HG03520 (cell line): Measurements from ENCODE around the gene RNU7-1.
A peak's percentile ranks its signal among the peaks of the same experiment; 100 is the strongest.

Source experiments
- ATAC-seq: cut with Tn5 transposase; IDR thresholded peaks from one replicate; pipeline ENCODE4 v1.9.1; 2021; ENCODE audit warnings: mild to moderate bottlenecking, moderate library complexity; ENCODE audit not compliant: unreplicated experiment

The RNU7-1 gene

DNA sequence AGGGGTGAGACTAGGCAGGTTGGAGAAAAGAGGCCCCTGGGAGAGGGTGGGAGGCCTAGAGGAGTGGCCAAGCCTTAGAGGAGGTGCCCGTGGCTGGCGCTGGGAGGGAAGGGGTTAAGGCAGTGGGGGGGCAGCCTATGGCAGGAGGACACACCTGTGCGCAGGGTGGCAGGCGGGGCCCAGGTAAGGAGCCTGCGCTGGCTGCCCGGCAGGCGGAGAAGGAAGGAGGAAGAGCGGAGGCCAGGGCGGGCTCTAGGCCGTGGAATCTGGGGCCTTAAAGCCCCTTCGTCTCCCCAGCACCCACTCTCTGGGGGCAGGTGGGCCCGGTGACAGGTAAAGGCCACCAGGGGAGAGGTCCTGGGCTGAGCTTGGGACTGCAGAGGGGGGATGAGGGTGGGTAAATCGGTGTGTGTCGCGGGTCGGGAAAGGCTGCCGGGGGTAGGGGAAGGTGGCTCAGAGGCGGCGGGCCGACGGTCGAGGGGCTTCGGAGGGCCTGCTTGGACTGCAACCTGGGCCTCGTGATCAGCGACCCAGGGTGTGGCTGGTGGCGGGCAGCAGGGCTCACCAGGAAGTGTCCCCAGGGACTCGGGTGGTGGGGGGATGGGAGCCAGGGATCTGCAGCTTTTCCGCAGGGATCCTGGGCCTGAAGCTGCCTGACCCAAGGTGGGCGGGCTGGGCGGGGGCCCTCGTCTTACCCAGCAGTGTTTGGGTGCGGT, 19.6 kb downstream of the RNU7-1 start:
- ATAC-seq: no peak

DNA sequence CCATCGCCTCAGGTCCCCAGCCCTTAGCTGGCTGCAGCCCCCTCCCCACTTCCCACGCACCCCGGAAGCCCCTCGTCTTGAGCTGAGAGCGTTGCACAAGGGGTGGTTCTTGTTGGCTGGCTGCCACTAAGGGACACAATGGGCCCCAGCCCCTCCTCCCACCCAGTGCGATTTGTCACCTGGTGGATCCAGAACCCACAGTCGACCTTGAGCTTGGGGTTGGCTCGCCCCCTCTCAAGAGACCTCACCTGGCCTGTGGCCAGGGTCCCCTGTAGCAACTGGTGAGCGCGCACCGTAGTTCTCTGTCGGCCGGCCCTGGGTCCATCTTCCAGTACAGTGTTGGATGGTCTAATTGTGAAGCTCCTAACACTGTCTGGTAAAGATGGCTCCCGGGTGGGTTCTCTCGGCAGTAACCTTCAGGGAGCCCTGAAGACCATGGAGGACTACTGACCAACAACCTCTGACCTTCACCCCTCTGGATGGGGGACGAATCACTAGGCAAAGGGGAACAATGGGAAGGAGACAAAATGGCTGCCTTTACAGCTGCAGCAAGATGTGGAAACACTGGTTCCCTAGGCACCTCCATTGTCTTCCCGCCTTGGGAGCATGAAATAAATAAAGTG, 20.3 kb downstream of the RNU7-1 start:
- no peak for ATAC-seq

- ATAC-seq: no peak
These were observed 21.0 kb downstream of the RNU7-1 start for GRCh38 chr12:6964605-6965025.

DNA sequence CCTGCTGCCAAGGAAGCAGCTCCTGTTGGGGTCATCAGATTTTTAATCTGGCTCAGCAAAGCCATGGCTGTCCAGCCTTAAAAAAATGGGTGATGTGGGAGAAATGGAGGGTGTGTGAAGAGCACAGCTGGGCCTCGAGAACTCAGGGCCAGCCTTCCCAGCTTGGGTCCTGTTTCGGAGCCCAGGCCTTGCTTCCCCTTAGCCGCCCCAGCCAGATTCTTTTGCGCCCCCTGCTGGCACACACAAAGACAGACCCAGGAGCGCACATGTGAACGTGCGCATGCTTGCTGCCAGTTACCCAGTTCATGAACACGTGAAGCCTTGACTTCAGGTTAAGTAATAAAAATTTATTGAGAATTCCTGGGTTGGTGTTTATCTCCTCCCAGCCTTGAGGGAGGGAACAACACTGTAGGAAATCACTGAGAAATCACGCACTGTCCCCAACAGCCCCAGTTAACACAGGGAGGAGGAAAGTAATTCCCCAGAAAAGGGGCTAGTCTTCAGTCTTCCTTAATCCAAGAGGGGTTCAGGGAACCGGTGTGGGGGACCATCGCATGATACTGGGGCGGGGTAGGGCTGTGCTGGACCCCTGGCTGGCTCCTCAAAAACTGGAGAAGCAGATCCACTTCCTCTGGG, 21.5 kb downstream of the RNU7-1 start:
- ATAC-seq: peak; percentile 27

DNA sequence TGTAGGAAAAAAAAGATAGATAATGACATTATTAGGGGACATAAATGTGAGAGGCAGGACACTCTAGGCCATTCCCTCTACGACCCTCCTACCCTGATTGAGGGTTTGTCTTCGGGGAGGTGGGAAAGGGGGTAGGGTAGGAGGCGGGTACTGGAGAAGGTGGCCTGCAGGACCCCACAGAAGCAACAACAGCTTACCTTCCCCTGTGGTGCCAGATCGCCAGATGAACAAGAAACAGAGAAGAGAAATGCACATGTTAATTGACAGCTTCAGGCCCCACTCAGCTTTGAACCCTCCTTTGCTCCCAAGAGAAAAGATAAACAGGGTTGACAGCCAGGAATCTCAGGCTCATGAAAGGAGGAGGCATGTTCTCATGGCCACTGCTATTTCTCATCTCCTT, 22.1 kb downstream of the RNU7-1 start:
- no peak for ATAC-seq

DNA sequence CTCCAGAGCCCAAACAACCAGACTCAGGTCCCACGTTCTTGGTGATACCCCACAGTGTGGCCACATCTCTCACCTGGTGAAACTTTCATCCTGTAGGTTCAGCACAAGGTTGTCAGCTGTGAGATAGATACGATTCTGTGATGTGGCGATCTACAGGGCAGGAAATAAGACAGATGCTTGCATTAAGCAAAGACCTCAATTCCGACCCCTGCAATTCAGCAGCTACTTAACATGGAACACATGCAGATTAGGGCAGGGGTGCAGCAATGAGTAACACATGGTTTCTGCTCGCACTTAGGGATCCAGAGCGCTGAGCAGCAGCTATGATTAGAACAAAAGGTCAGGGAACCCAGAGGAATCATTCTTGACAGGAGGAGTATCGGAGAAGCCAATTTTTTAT, 22.7 kb downstream of the RNU7-1 start:
- no peak for ATAC-seq

DNA sequence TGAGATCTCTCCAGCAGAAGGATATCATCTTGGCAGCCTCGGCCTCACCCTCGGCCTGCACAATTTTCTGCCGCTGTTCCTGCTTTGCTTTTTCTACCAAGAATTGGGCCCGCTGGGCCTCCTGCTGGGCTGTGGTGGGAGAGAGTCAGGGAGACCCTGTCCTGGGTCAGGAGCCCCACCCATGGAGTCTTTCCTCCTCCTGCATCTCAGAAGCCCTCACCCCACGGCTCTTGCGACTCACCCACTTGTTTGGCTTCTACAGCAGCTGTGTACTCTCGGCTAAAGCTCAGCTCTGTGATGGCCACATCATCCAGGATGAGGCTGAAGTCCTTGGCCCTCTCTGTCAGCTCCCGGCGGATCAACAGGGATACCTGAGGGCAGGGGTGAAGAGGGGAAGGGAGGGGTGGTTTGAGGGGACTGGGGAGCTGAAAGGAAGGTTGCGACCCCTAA, 24.1 kb downstream of the RNU7-1 start:
- ATAC-seq: no peak

- no peak for ATAC-seq
These were observed 24.8 kb downstream of the RNU7-1 start for GRCh38 chr12:6968426-6968825.

DNA sequence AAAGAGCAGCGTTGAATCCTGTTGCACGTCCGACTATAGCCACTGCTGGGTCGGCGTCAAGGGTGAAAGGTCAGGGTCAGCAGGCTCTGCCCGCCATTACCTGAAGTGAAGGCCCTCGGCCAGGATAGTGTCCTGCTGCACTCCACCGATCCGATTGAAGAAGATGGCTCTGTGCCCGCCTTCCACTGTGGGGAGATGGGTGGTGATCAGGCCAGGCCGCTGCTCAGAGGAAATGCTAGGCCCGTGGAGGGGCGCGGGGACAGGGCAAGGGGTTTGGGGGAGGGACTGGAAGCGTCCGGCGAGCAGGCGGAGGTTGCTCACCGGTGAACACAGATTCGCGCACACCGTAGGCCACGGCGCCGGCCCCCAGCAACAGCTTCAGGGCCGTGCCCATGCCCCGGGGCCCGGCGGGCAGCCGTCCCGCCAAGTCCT, 26.5 kb downstream of the RNU7-1 start:
- ATAC-seq: peak; percentile 23

GRCh38 chr12:6974180-6974579, 30.6 kb downstream of the RNU7-1 start:
- ATAC-seq: no peak

DNA sequence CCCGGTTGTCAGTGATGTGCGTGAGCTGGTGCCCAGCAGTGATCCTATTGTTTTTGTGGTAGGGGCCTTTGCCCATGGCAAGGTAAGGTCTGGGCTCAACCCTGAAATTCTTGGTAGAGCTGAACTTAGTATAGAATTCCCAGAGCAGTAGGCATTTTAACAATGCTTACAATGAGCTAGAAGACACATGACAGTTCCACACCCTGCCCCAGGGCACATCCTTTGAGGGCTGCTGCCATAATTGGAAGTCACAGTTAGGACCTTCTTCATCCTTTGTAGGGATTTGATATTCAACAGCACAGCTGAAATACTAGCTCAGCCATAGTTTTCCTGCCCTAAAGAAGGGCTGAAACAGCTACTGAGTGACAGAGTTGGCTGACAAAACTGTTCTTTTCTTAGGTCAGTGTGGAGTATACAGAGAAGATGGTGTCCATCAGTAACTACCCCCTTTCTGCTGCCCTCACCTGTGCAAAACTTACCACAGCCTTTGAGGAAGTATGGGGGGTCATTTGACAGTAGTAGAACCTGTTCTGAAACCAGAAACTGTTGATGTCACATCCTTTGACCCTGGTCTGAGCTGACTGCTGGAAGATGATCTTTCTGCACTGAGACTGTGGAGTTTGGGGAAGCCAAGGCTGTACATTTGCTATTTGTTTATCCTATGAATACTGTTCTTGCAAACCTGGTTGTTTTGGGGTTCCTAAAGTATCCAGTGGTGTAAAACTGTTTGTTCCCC, 31.8 kb downstream of the RNU7-1 start:
- no peak for ATAC-seq

- no peak for ATAC-seq
These were observed 34.0 kb downstream of the RNU7-1 start for GRCh38 chr12:6977653-6978052.

- ATAC-seq: no peak
These were observed 34.6 kb downstream of the RNU7-1 start for GRCh38 chr12:6978188-6978587.

- ATAC-seq: no peak
These were observed 35.0 kb downstream of the RNU7-1 start for GRCh38 chr12:6978611-6979011.

- no peak for ATAC-seq
These were observed 35.4 kb downstream of the RNU7-1 start for GRCh38 chr12:6979021-6979420.

DNA sequence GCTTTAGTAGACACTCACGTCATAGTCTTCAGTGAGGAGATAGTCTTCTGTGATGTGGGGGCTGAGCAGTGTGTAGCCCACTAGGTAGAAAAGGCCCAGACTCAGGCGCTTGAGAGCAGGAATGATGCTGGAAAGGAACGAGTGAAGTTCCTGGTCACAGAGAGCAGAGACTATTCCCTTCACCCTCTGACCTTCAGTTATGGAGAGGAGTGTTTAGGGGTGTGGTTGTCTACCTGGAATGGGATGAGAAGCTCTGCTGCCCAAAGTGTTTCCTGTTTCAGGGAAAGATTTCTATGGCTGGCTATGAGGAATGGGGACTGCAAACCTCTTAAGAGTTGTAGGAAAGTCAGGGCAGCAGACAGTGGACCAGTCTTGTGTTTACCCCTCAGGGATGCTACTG, 35.8 kb downstream of the RNU7-1 start:
- ATAC-seq: no peak

DNA sequence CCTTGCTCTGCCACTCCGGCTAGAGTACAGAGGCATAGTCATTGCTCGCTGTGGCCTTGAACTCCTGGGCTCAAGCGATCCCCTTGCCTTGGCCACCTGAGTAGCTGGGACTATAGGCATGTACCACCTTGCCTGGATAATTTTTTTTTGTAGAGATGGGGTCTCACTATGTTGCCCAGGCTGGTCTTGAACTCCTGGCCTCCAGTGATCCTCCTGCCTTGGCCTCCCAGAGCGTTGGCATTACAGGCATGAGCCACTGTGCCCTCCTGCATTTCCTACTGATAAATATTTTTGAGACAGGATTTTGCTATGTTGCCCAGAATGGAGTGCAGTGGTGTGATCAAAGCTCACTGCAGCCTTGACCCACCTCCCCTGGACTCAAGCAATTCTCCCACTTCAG, 36.5 kb downstream of the RNU7-1 start:
- ATAC-seq: no peak

DNA sequence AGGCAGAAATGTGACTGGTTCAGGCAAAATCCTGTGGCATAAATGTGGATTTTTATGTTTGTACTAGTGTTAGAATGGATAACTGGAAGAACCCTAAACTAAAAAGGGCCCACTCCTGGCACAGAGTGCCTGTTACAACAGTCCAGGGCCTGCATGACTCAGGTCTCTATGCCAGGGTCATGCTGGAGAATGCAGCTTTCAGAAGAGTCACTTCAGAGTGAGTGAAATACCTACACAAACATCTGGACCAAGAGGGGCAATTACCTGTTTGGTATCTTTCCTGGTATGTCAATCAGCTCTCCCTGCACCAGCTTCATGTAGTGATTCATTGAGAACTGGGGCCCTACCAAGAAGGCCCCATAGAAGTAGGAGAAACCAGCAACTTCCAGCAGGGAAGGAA, 37.1 kb downstream of the RNU7-1 start:
- no peak for ATAC-seq

DNA sequence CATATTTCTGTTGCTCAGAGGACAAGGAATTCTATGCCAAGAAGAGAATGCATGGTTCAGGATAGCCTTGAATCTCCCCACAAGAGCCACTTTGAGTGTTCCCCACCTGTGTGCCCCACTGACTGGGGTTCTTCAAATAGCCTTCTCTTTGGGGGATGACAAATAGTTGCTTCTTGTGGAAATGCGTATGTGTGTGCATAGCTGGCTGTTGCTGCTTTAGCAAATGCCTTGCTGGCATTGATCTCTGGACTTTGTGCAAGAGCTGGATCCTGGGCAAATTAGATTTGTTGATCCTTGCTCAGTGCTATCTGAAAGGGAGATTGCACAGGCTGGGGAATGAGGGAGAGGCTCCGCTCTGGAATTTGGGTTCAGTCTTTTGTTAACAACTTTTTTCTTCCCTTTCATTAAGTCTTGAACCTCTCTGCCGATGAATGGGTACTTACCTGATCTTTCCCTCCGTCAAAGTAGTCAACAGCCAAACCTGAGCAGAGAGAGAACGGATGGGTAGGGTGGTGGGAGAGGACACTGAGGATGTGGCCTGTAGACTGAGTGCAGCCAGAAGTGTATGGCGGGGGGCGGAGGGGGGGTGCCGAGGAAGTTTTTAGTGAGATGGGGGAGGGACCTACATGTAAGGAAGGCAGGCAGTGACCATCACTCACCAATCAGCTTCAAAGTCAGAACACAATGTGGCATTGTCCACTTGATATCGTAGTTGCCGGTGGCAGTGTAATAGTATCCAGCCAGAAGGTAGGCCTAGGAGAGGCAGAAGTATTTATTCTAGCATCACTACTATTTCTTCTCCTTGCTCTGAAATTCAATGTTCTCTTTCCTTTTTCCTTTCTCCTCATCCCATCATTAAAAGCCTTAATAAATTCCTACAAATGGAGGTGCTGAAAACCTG, 37.8 kb downstream of the RNU7-1 start:
- ATAC-seq: no peak

DNA sequence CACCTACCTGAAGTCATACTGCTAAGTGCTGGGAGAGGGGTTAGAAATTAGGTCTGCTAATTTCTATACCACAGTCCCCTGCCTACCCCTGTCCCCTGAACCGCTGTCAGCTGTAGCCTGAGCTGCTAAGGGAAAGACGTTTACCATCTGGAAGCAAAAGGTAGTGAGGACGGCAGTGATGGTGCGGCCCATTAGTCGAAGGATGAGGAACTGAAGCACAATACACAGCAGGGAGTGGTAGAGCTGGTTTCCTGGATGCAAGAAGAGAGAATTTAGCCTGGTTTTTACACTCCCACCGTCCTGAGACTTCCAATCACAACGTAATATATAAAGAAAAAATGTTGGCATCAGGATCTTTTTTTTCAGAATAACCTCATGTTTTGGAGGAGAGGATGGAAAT, 38.9 kb downstream of the RNU7-1 start:
- no peak for ATAC-seq
